Measurements from ENCODE around the gene TCF12.

Gene TCF12

GRCh38 chr15:57235873-57236272, 317.4 kb downstream of the TCF12 start:
- H3K9me3 Mint-ChIP-seq = no peaks in the 10 kb centered on the region
- H3K27ac Mint-ChIP-seq = no peak overlapping the region
- no peaks in the 10 kb centered on the region for H3K4me1 Mint-ChIP-seq (ENCODE audit: low read depth)
- no peak overlapping the region for H3K4me3 Mint-ChIP-seq
- H3K27me3 Mint-ChIP-seq (ENCODE audit: low read depth) = no peaks in the 10 kb centered on the region
- no peak for DNase-seq (ENCODE audit: low spot score)
- peaks cover 11% of the 10 kb centered on the region for H3K36me3 Mint-ChIP-seq (ENCODE audit: low read depth)

DNA sequence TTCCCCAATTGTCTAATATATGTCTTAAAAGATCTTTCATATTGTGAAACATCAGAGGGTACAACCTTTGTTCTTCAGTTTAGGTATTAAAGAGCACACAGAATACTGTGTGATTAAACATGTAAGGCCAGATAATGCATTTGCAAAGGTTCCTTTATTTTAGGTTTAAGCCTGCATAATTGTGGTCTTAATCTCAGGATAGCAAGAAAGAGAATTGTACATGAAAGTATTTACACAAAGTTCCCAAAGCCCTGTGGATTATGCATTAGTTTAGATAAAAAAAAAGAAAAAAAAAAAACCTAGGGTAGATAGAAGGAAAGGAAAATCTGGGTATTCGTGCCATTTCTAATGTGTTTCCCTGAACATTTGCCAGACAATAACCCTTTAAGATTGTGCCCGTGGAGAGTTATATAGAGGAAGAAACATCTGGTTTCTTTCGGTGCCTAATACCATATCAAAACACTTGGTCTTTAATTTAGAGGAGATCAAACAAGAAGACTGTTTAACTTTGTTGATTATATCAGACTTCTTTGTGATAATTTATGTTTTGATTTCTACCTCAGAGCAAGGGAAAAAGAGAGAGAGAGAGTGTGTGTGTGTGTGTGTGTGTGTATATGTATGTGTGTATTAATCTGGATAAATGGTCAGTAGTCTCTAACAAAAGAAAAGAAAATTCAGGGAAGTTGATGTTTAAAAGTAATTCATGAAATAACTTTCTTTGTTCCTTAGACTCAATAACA, 318.3 kb downstream of the TCF12 start:
- Mint-ChIP-seq H3K27me3 (ENCODE audit: low read depth) (no peaks in the 10 kb centered on the region), H3K9me3 (no peaks in the 10 kb centered on the region), H3K4me1 (ENCODE audit: low read depth) (no peaks in the 10 kb centered on the region), H3K4me3 (no peak overlapping the region), H3K36me3 (ENCODE audit: low read depth) (peaks cover 11% of the 10 kb centered on the region), H3K27ac (no peak overlapping the region)
- no peak for DNase-seq (ENCODE audit: low spot score)

- H3K27me3 Mint-ChIP-seq (ENCODE audit: low read depth) = no peaks in the 10 kb centered on the region
- DNase-seq (ENCODE audit: low spot score) = no peak
- H3K9me3 Mint-ChIP-seq = no peaks in the 10 kb centered on the region
- no peak overlapping the region for H3K4me3 Mint-ChIP-seq
- H3K36me3 Mint-ChIP-seq (ENCODE audit: low read depth) = peaks cover 11% of the 10 kb centered on the region
- H3K4me1 Mint-ChIP-seq (ENCODE audit: low read depth) = no peaks in the 10 kb centered on the region
- no peak overlapping the region for H3K27ac Mint-ChIP-seq
Observed at GRCh38 chr15:57237301-57237642, 318.8 kb downstream of the TCF12 start.

GRCh38 chr15:57237676-57238075, 319.2 kb downstream of the TCF12 start:
- H3K36me3 Mint-ChIP-seq (ENCODE audit: low read depth) = peaks cover 11% of the 10 kb centered on the region

DNA sequence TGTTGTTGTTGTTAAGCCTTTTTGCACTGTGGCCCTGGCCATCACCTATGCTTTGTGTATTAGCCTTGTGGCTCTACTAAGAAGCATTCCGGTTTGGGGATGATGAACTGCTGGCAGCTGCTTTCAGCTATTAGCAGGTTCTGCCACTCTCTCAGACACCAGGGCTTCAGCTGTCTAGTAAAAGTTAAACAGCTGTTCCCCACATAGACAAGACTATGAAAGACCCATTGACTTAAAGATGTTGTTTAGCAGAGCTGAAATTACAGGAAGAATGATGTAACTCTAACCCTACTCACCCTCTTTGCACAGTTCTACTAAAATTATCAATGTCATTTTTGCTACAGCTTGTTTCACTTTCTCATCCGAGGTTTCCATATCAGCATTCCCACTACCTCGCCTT, 326.7 kb downstream of the TCF12 start:
- DNase-seq (ENCODE audit: low spot score) = no peak
- no peaks in the 10 kb centered on the region for H3K4me1 Mint-ChIP-seq (ENCODE audit: low read depth)
- no peak overlapping the region for H3K4me3 Mint-ChIP-seq
- no peak overlapping the region for H3K27ac Mint-ChIP-seq
- H3K9me3 Mint-ChIP-seq = no peaks in the 10 kb centered on the region
- no peaks in the 10 kb centered on the region for H3K27me3 Mint-ChIP-seq (ENCODE audit: low read depth)
- H3K36me3 Mint-ChIP-seq (ENCODE audit: low read depth) = peaks cover 11% of the 10 kb centered on the region

More at GRCh38 chr15:57237676-57238075, 319.2 kb downstream of the TCF12 start:
- Mint-ChIP-seq H3K4me1 (ENCODE audit: low read depth) (no peaks in the 10 kb centered on the region), H3K4me3 (no peak overlapping the region), H3K27me3 (ENCODE audit: low read depth) (no peaks in the 10 kb centered on the region), H3K27ac (no peak overlapping the region), H3K9me3 (no peaks in the 10 kb centered on the region)
- DNase-seq (ENCODE audit: low spot score) = no peak

- Mint-ChIP-seq H3K36me3 (ENCODE audit: low read depth) (peaks cover 11% of the 10 kb centered on the region), H3K4me3 (no peak overlapping the region), H3K27me3 (ENCODE audit: low read depth) (no peaks in the 10 kb centered on the region), H3K27ac (no peak overlapping the region), H3K4me1 (ENCODE audit: low read depth) (no peaks in the 10 kb centered on the region), H3K9me3 (no peaks in the 10 kb centered on the region)
- DNase-seq (ENCODE audit: low spot score) = no peak
Observed at GRCh38 chr15:57245714-57246113, 327.3 kb downstream of the TCF12 start.

DNA sequence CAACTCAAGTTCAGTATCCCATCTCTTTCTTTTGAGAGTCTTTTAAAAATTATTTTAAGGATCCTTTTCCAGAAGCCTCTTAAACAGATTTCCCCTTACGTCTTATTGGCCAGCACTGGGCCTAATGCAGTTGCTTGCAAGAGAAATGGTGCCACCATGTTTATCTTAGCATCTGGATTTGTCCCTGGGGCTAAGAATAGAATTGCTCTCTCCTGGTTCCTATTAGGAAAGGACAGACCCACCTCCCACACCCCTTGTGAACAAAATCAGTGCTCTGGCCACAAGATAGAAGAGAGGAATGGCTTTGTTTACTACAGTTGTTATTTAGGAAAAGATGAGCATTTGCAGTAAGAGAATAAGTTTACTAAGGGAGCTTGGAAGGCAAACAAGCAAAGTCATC, 329.6 kb downstream of the TCF12 start:
- Mint-ChIP-seq H3K9me3 (no peaks in the 10 kb centered on the region), H3K4me3 (no peak overlapping the region), H3K27me3 (ENCODE audit: low read depth) (no peaks in the 10 kb centered on the region), H3K4me1 (ENCODE audit: low read depth) (no peaks in the 10 kb centered on the region), H3K27ac (no peak overlapping the region), H3K36me3 (ENCODE audit: low read depth) (peaks cover 14% of the 10 kb centered on the region)
- no peak for DNase-seq (ENCODE audit: low spot score)

- DNase-seq (ENCODE audit: low spot score) = no peak
- H3K9me3 Mint-ChIP-seq = no peaks in the 10 kb centered on the region
- no peak overlapping the region for H3K4me3 Mint-ChIP-seq
- no peak overlapping the region for H3K27ac Mint-ChIP-seq
- no peaks in the 10 kb centered on the region for H3K27me3 Mint-ChIP-seq (ENCODE audit: low read depth)
- H3K36me3 Mint-ChIP-seq (ENCODE audit: low read depth) = peaks cover 16% of the 10 kb centered on the region
- H3K4me1 Mint-ChIP-seq (ENCODE audit: low read depth) = no peaks in the 10 kb centered on the region
Observed at GRCh38 chr15:57251308-57251707, 332.9 kb downstream of the TCF12 start.

DNA sequence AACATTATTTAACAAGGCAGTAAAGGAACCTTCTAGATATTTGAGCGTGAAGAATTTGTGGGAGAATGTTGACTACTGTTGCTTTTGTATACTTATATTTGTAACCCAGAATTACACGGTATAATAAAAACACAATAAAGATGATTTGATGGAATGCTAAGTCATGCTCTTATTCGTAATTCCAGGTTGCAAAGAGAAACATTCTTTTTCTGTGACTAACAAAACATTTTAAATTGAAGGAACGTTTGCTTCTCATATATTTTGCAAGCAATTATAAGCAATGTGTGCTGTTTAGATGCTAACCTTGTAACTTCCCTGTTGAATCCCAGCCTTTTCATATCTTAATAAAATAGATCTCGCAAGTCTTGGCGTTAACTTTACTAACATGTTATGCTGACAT, 333.5 kb downstream of the TCF12 start:
- Mint-ChIP-seq H3K4me3 (no peak overlapping the region), H3K4me1 (ENCODE audit: low read depth) (no peaks in the 10 kb centered on the region), H3K9me3 (no peaks in the 10 kb centered on the region), H3K36me3 (ENCODE audit: low read depth) (peaks cover 14% of the 10 kb centered on the region), H3K27ac (no peak overlapping the region), H3K27me3 (ENCODE audit: low read depth) (no peaks in the 10 kb centered on the region)
- DNase-seq (ENCODE audit: low spot score) = no peak

DNA sequence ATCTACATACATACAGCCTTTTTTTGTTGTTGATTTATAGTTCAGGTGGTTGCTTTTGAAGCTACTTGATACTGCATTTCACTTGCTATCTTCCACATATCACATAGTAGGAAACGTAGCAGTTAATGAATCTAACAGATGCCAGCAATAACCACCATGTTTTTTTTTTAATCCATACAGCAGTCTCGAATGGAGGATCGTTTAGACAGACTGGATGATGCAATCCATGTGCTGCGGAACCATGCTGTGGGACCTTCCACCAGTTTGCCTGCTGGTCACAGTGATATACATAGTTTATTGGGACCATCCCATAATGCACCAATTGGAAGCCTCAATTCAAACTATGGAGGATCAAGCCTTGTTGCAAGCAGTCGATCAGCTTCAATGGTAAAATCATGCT, 334.6 kb downstream of the TCF12 start:
- Mint-ChIP-seq H3K9me3 (no peaks in the 10 kb centered on the region), H3K4me1 (ENCODE audit: low read depth) (no peaks in the 10 kb centered on the region), H3K27me3 (ENCODE audit: low read depth) (no peaks in the 10 kb centered on the region), H3K4me3 (no peak overlapping the region), H3K27ac (no peak overlapping the region), H3K36me3 (ENCODE audit: low read depth) (peaks cover 10% of the 10 kb centered on the region)
- DNase-seq (ENCODE audit: low spot score) = no peak

DNA sequence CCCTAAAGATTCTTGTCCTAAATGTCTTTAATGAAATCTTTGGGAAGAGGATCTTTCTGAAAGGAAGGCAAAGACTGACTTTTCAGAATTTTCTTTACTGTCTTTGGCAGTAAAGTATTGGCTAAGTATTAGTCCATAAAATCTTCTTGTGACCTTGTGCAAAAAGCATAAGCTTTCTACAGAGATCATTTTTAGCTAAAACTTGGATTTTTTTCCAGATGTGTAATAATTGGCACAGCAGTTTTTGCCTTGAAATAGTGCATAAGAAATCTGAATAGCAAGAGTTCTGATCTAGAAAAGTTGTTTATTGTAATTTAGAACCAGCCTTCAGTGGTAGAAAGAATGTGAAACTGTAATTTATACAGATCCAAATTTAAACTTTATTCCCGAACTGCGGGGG, 335.1 kb downstream of the TCF12 start:
- H3K9me3 Mint-ChIP-seq = no peaks in the 10 kb centered on the region
- peaks cover 10% of the 10 kb centered on the region for H3K36me3 Mint-ChIP-seq (ENCODE audit: low read depth)
- no peak for DNase-seq (ENCODE audit: low spot score)

DNA sequence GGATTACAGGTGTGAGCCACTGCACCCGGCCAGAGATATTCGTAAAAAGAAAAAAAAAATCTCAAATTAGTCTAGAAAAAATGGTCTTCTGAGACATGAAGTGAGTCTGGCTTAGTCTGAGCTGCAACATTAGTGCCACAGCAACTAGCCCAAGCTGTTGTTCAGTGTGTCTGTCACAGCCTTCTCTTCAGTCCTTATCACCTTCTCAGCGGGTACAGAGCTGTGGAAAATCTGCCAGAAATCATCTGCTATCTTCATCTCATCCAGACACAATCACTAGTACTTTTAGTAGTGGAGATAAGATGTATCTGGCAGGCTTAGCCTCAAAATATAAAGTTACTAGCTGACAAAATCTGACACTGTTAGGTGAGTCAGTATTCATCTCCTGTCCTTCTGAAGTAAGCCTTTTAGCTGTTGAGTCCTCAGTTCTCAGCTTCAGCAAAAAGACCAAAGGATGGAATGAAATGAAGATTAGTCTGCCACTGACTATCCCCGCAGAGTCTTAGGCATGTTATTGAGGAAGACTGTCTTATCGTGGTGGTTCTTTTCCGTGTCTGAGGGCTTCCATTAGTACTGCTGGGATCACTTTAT, 337.4 kb downstream of the TCF12 start:
- no peak overlapping the region for H3K4me3 Mint-ChIP-seq

More for the DNA sequence above, 335.1 kb downstream of the TCF12 start:
- no peak overlapping the region for H3K4me3 Mint-ChIP-seq
- no peaks in the 10 kb centered on the region for H3K4me1 Mint-ChIP-seq (ENCODE audit: low read depth)
- no peaks in the 10 kb centered on the region for H3K27me3 Mint-ChIP-seq (ENCODE audit: low read depth)
- no peak overlapping the region for H3K27ac Mint-ChIP-seq

DNA sequence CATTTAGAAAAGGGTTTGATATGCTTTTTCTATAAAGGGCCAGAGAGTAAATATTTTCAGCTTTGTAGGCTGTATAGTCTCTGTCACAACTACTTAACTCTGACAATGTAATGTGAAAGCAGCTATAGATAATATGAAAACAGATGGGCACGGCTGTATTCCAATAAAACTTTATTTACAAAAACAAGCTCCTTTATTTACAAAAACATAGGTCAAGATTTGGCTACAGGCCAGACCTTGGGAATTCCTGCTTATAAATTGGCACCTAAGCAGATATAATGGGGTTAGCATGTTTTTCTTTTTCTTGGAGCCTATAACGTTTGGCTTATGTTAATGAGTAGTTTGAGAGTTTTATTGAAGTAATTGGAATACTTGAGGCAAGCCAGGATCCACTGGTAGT, 338.5 kb downstream of the TCF12 start:
- H3K36me3 Mint-ChIP-seq (ENCODE audit: low read depth) = peaks cover 9% of the 10 kb centered on the region
- no peak for DNase-seq (ENCODE audit: low spot score)
- H3K27me3 Mint-ChIP-seq (ENCODE audit: low read depth) = no peaks in the 10 kb centered on the region
- H3K9me3 Mint-ChIP-seq = no peaks in the 10 kb centered on the region
- no peak overlapping the region for H3K27ac Mint-ChIP-seq
- H3K4me1 Mint-ChIP-seq (ENCODE audit: low read depth) = no peaks in the 10 kb centered on the region
- no peak overlapping the region for H3K4me3 Mint-ChIP-seq

More for the DNA sequence above, 337.4 kb downstream of the TCF12 start:
- H3K27ac Mint-ChIP-seq = no peak overlapping the region
- no peaks in the 10 kb centered on the region for H3K4me1 Mint-ChIP-seq (ENCODE audit: low read depth)
- H3K27me3 Mint-ChIP-seq (ENCODE audit: low read depth) = no peaks in the 10 kb centered on the region
- H3K9me3 Mint-ChIP-seq = no peaks in the 10 kb centered on the region
- peaks cover 10% of the 10 kb centered on the region for H3K36me3 Mint-ChIP-seq (ENCODE audit: low read depth)
- DNase-seq (ENCODE audit: low spot score) = no peak

DNA sequence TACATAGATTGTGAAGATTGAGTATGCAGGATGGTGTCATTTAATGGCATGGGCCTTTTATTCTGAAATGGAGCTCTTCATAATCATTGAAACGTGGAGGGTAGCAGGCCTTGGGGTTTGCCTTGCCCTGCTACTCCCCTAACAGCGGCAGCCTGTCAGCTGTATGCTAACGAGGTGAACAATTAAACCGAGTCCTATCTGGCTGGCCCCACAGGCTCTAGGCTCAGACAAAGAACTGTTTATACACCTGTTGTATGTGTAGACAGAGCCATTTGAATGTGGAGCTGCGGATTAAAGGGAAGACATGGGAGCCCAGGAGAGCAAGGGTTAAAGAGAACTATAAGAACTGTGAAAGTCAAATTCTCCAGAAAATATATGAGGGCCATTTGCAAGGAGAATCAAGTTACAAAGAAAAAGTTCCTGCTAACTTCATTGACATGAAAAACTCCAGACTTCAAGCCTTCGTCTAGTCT, 341.2 kb downstream of the TCF12 start:
- DNase-seq (ENCODE audit: low spot score) = no peak
- no peaks in the 10 kb centered on the region for H3K4me1 Mint-ChIP-seq (ENCODE audit: low read depth)
- H3K27ac Mint-ChIP-seq = no peak overlapping the region
- H3K36me3 Mint-ChIP-seq (ENCODE audit: low read depth) = peaks cover 18% of the 10 kb centered on the region
- H3K9me3 Mint-ChIP-seq = no peaks in the 10 kb centered on the region
- no peak overlapping the region for H3K4me3 Mint-ChIP-seq
- H3K27me3 Mint-ChIP-seq (ENCODE audit: low read depth) = no peaks in the 10 kb centered on the region

- H3K4me3 Mint-ChIP-seq = no peak overlapping the region
- no peaks in the 10 kb centered on the region for H3K4me1 Mint-ChIP-seq (ENCODE audit: low read depth)
- no peak overlapping the region for H3K27ac Mint-ChIP-seq
- no peaks in the 10 kb centered on the region for H3K9me3 Mint-ChIP-seq
- H3K27me3 Mint-ChIP-seq (ENCODE audit: low read depth) = no peaks in the 10 kb centered on the region
- peaks cover 20% of the 10 kb centered on the region for H3K36me3 Mint-ChIP-seq (ENCODE audit: low read depth)
- DNase-seq (ENCODE audit: low spot score) = no peak
Observed at GRCh38 chr15:57263520-57263919, 345.1 kb downstream of the TCF12 start.

Data from T-helper 2 cell treated with Interferon-gamma antibody and Interleukin-4, amounts not matched to agents 5 μg/mL and 100 μg/mL, for 36 hours (primary cell).